Measurements from ENCODE around the gene MACROD2. TPM values are rescaled to one million over a fixed set of nuclear protein-coding genes. Genes with fewer than 3 reads are reported as not detected.

Gene MACROD2
- total and polyA plus RNA-seq, 2 of the 4 experiments (the other 2 are of a cell fraction), result not detected

- Histone ChIP-seq H4K20me1 (ENCODE audit: insufficient read depth, low read length) (no peaks in the 10 kb centered on the region), H3K4me3 (ENCODE audit: insufficient read depth, low read depth, low read length) (no peak overlapping the region), H4K91ac (ENCODE audit: insufficient read depth, low read depth, low read length) (no peak overlapping the region), H3K4me1 (ENCODE audit: control insufficient read depth, insufficient read depth, low read length) (no peaks in the 10 kb centered on the region), H3K36me3 (ENCODE audit: control insufficient read depth, insufficient read depth, low read length) (no peaks in the 10 kb centered on the region), H3K4ac (ENCODE audit: low read depth, low read length) (no peak overlapping the region), H2AK9ac (replicated peaks; ENCODE audit: low read depth, low read length, poor library complexity) (no peak overlapping the region), H2BK15ac (ENCODE audit: low read depth, low read length) (no peak overlapping the region), H3K14ac (replicated peaks; ENCODE audit: low read depth, low read length) (no peak overlapping the region), H2BK5ac (ENCODE audit: low read depth, low read length, poor library complexity, severe bottlenecking) (no peak overlapping the region), H3K23ac (ENCODE audit: low read depth, low read length) (no peak overlapping the region), H3K9me1 (ENCODE audit: insufficient read depth, low read length) (no peaks in the 10 kb centered on the region), H3K27me3 (ENCODE audit: control insufficient read depth, insufficient read depth, low read length) (no peaks in the 10 kb centered on the region), H3K4me2 (ENCODE audit: low read depth, low read length) (no peak overlapping the region), H3K9me3 (ENCODE audit: control insufficient read depth, insufficient read depth, low read length) (peaks cover 4% of the 10 kb centered on the region; the same call in 1 of the 2 replicates), H4K5ac (ENCODE audit: low read depth, low read length) (no peak overlapping the region), H3K18ac (ENCODE audit: low read depth, low read length) (no peak overlapping the region), H2AFZ (replicated peaks; ENCODE audit: low read length, poor library complexity) (no peak overlapping the region), H3K9ac (ENCODE audit: low read depth, low read length) (no peak overlapping the region), H4K8ac (ENCODE audit: low read depth in 2 of 2, low read length in 2 of 2) (no peak overlapping the region), H3K56ac (ENCODE audit: extremely low read depth, insufficient read depth, low read length) (no peak overlapping the region), H3K79me1 (ENCODE audit: low read depth in 1 of 2, low read length in 2 of 2) (no peaks in the 10 kb centered on the region), H3K27ac (ENCODE audit: insufficient read depth, low read length) (no peak overlapping the region), H2AK5ac (ENCODE audit: low read depth, low read length) (no peak overlapping the region), H2BK120ac (ENCODE audit: low read depth, low read length) (no peak overlapping the region), H2BK20ac (ENCODE audit: low read depth, low read length) (no peak overlapping the region)
- no TSS peak for BruUV-seq (replicated peaks)
- no peak for TF ChIP-seq SMC3 (IDR thresholded peaks at IDR 0.05; ENCODE audit: low read depth, low read length)
- TF ChIP-seq CHD1 (IDR thresholded peaks at IDR 0.05; ENCODE audit: low read depth, low read length), result no peak
- TF ChIP-seq RFX5 (IDR thresholded peaks at IDR 0.05; ENCODE audit: low read depth, low read length), result no peak
- TF ChIP-seq CTCF (conservative IDR thresholded peaks at IDR 0.05; ENCODE audit: low read depth, low read length), result no peak
- TF ChIP-seq ELK1 (IDR thresholded peaks at IDR 0.05; ENCODE audit: borderline replicate concordance, low read depth, low read length), result no peak
- TF ChIP-seq USF2 (IDR thresholded peaks at IDR 0.05; ENCODE audit: low read depth, low read length), result no peak
- no peak for TF ChIP-seq CEBPB (IDR thresholded peaks at IDR 0.05; ENCODE audit: low read depth, low read length)
- no peak for TF ChIP-seq NFE2L2 (IDR thresholded peaks at IDR 0.05; ENCODE audit: low read depth, low read length)
- in situ Hi-C loops (cut with MboI; ENCODE audit: low sequenced_read_pairs) (no loop called here), intact Hi-C loops (cut with micrococcal nuclease) (no loop called here), dilution Hi-C loops (cut with HindIII; ENCODE audit: low sequenced_read_pairs, unreplicated experiment) (no loop called here)
- CTCF ChIA-PET, result no interaction called here
- no CpG with 5 or more reads among the region's 2 CpGs for WGBS, 2 experiments (ENCODE audit: extremely low coverage in 2 of 2, insufficient read length in 1 of 2)
- ATAC-seq (ENCODE audit: low read depth) (no peak), DNase-seq (no peak)
- POLR2A ChIA-PET (ENCODE audit: unreplicated experiment), result no interaction called here
Observed at GRCh38 chr20:14845199-14846160, 850.2 kb downstream of the MACROD2 start.

All from IMR-90 (cell line).